K562 (cell line): ENCODE measurements around the gene DYDC1. TPM values are rescaled to one million over a fixed set of nuclear protein-coding genes. Genes with fewer than 3 reads are reported as not detected.

ENCODE experiments used
- ATAC-seq: fragments of 200-7000 bp; cut with Tn5 transposase; 3 replicates; pipeline ENCODE4 v1.9.1; 2020; ENCODE audit warnings: moderate library complexity
- BruUV-seq: library from RNA; stranded (reverse); fragments of 400-500 nt; replicated peaks from 2 replicates; lab custom pipeline; 2021; lab: Mats Ljungman, UMichigan
- CTCF ChIA-PET: fragments of 300-600 bp; formaldehyde crosslinking; extraction: SDS; loops from one replicate; lab custom pipeline; 2021; ENCODE audit warnings: low intra/inter-chr PET ratio; lab: Yijun Ruan, JAX
- POLR2A ChIA-PET: fragments of 300-600, 350-650 bp; sonication (Branson Sonifier 250); formaldehyde crosslinking; extraction: SDS; loops from one replicate; lab custom pipeline; 2021; ENCODE audit warnings: antibody characterized with exemption, inconsistent platforms; lab: Yijun Ruan, JAX
- DNase-seq, 4 experiments: peaks; one replicate each; pipeline versions ENCODE4 v3.0.0 to v3.0.0-alpha.2; 2011 to 2018; ENCODE audit warnings: low spot score in 3 of 4, mixed read lengths in 3 of 4; ENCODE audit errors: extremely low read depth in 1 of 4
- FAIRE-seq: peaks from 2 replicates; lab custom pipeline; 2011; peaks lifted over from hg19 to GRCh38; lab: Jason Lieb, UNC
- H2AFZ ChIP-seq: 2 replicates; pipeline ENCODE4 v1.6.0; 2011; ENCODE audit warnings: low read depth, low read length, control low read depth, inconsistent platforms
- H3K27ac ChIP-seq: fragments of 200-600 bp; 3 replicates; pipeline ENCODE4 v1.8.0; 2011; ENCODE audit warnings: low read depth, mild to moderate bottlenecking, control low read depth, inconsistent platforms, low read length, moderate library complexity, mixed read lengths; ENCODE audit errors: extremely low read depth
- H3K27me3 ChIP-seq, 2 experiments: fragments of 300-600 bp in 1 of 2; 2 replicates in 1 of 2; 3 replicates in 1 of 2; pipeline versions ENCODE4 v1.6.0 to v1.8.0; 2011; ENCODE audit warnings: inconsistent platforms in 2 of 2, low read length in 2 of 2, mild to moderate bottlenecking in 1 of 2, mixed read lengths in 1 of 2, moderate library complexity in 1 of 2; ENCODE audit not compliant: control insufficient read depth in 2 of 2, insufficient read depth in 2 of 2
- H3K36me3 ChIP-seq: fragments of 300-600 bp; 3 replicates; pipeline ENCODE4 v1.8.0; 2011; ENCODE audit warnings: mild to moderate bottlenecking, low read length, inconsistent platforms; ENCODE audit not compliant: control insufficient read depth, insufficient read depth
- H3K4me1 ChIP-seq, 2 experiments: fragments of 200-600 bp in 1 of 2; replicated peaks in 1 of 2; 2 replicates in 1 of 2; 3 replicates in 1 of 2; pipeline versions ENCODE4 v1.5.1 to v1.8.0; 2011; ENCODE audit warnings: inconsistent platforms in 2 of 2, low read length in 2 of 2, mild to moderate bottlenecking in 1 of 2, mixed read lengths in 1 of 2, moderate library complexity in 1 of 2; ENCODE audit not compliant: control insufficient read depth in 2 of 2, insufficient read depth in 2 of 2
- H3K4me2 ChIP-seq: 2 replicates; pipeline ENCODE4 v1.6.1; 2011; ENCODE audit warnings: low read length, control low read depth, inconsistent platforms, mixed read lengths; ENCODE audit not compliant: insufficient read depth
- H3K4me3 ChIP-seq: fragments of 200-600 bp; sonication (generic), shearing (Covaris generic); 2 replicates; pipeline ENCODE4 v1.5.1; 2016; ENCODE audit warnings: control low read depth, inconsistent platforms
- H3K79me2 ChIP-seq: fragments of 200-600 bp; 3 replicates; pipeline ENCODE4 v1.8.0; 2011; ENCODE audit warnings: low read length, inconsistent platforms; ENCODE audit not compliant: control insufficient read depth, insufficient read depth
- H3K9ac ChIP-seq, 2 experiments: 2 replicates each; pipeline versions ENCODE4 v1.6.0 to v1.6.1; 2011; ENCODE audit warnings: low read depth in 2 of 2, low read length in 2 of 2, control low read depth in 1 of 2, inconsistent platforms in 1 of 2, mild to moderate bottlenecking in 1 of 2, mixed read lengths in 1 of 2; ENCODE audit not compliant: insufficient read depth in 1 of 2
- H3K9me1 ChIP-seq: one replicate; pipeline ENCODE4 v1.6.0; 2011; ENCODE audit warnings: inconsistent platforms, mild to moderate bottlenecking, low read length, moderate library complexity; ENCODE audit not compliant: control insufficient read depth, insufficient read depth
- H3K9me3 ChIP-seq: replicated peaks from 2 replicates; pipeline ENCODE4 v1.5.1; 2011; ENCODE audit warnings: low read depth, low read length, inconsistent platforms; ENCODE audit not compliant: control insufficient read depth, insufficient read depth
- H4K20me1 ChIP-seq: replicated peaks from 2 replicates; pipeline ENCODE4 v1.6.1; 2011; ENCODE audit warnings: low read length, inconsistent platforms, mixed read lengths; ENCODE audit not compliant: control insufficient read depth, insufficient read depth
- ARID1B ChIP-seq: fragments of 450-650 bp; IDR thresholded peaks from 2 replicates; pipeline ENCODE4 v1.6.1; 2016; ENCODE audit warnings: antibody characterized with exemption, mild to moderate bottlenecking, inconsistent platforms
- FOSL1 ChIP-seq: fragments of 200-800 bp; sonication (Bioruptor generic); conservative IDR thresholded peaks from 2 replicates; pipeline ENCODE4 v1.6.1; 2016; ENCODE audit warnings: missing genetic modification characterization, missing compliant biosample characterization
- HDAC3 ChIP-seq: fragments of 450-650 bp; IDR thresholded peaks from 2 replicates; pipeline ENCODE4 v1.6.1; 2018; ENCODE audit warnings: borderline replicate concordance, mild to moderate bottlenecking, moderate library complexity; ENCODE audit not compliant: partially characterized antibody
- HDGF ChIP-seq: fragments of 450-650 bp; IDR thresholded peaks from 2 replicates; pipeline ENCODE4 v1.6.1; 2016
- PHF8 ChIP-seq: fragments of 200-600 bp; sonication (generic); IDR thresholded peaks from 2 replicates; pipeline ENCODE4 v1.6.1; 2012; ENCODE audit warnings: mixed run types, mild to moderate bottlenecking, inconsistent platforms, low read length, moderate library complexity, borderline replicate concordance
- PYGO2 ChIP-seq: fragments of 450-650 bp; IDR thresholded peaks from 2 replicates; pipeline ENCODE4 v1.6.1; 2016; ENCODE audit warnings: mild to moderate bottlenecking, missing genetic modification characterization, moderate library complexity, missing compliant biosample characterization
- TEAD2 ChIP-seq: fragments of 450-650 bp; IDR thresholded peaks from 2 replicates; pipeline ENCODE4 v1.6.1; 2016; ENCODE audit warnings: missing genetic modification characterization, control low read depth, missing compliant biosample characterization
- ZNF717 ChIP-seq: fragments of 250-450 bp; sonication (Bioruptor Pico); IDR thresholded peaks from 2 replicates; pipeline ENCODE4 v1.5.0; 2021
- WGBS: fragments of 100-300 bp; shearing (Covaris generic); methylation state at CpG from one replicate; pipeline ENCODE4 v1.1.6; 2016; ENCODE audit warnings: low coverage, mixed read lengths; ENCODE audit not compliant: insufficient coverage; ENCODE audit errors: missing lambda C conversion rate; 5-methylcytosine and 5-hydroxymethylcytosine counted together
- in situ Hi-C: fragments of 300-500 bp; cut with MboI; formaldehyde crosslinking; loops from 4 replicates; pipeline ENCODE4 v1.15.0; 2018; ENCODE audit warnings: inconsistent platforms, mixed read lengths
- intact Hi-C: fragments of 100-400 bp; cut with micrococcal nuclease; formaldehyde crosslinking; loops from 2 replicates; pipeline ENCODE4 v1.14.2; 2022
- polyA plus RNA-seq, 8 experiments: library from polyadenylated mRNA; depleted of rRNA in 4 of 8; stranded (reverse) in 5 of 8; unstranded in 3 of 8; fragments of >200 nt; fragmentation: Nextera tagmentation in 2 of 8; fragmentation: Illumina TruSeq in 1 of 8; extraction: Ambion mirVana in 2 of 8; extraction: Trizol in 1 of 8; gene quantifications; 2 replicates each; pipeline versions ENCODE4 v1.2.1 to v1.2.3, GENCODE V29; 2011 to 2014; ENCODE audit warnings: inconsistent platforms in 1 of 8, missing spikeins in 1 of 8
- total RNA-seq, 7 experiments: library from RNA; depleted of rRNA in 6 of 7; stranded (reverse); fragments of >200 nt in 6 of 7; fragmentation: Illumina TruSeq in 2 of 7; extraction: Trizol in 2 of 7; gene quantifications; 2 replicates each; pipeline versions ENCODE4 v1.2.1 to v1.2.3, GENCODE V29; 2011 to 2021; ENCODE audit warnings: low replicate concordance in 1 of 7
- TF ChIP-seq, protein P1 (sequence below): fragments of 200-800 bp; sonication (Bioruptor generic); IDR thresholded peaks from 2 replicates; pipeline ENCODE4 v1.6.1; 2016; ENCODE audit warnings: missing genetic modification characterization, missing compliant biosample characterization
- TF ChIP-seq, protein P2 (sequence below): sonication (generic); formaldehyde crosslinking; IDR thresholded peaks from 2 replicates; pipeline ENCODE4 v1.9.0; 2022; ENCODE audit warnings: mild to moderate bottlenecking, missing genetic modification reagents
- TF ChIP-seq, protein P3 (sequence below): sonication (generic); formaldehyde crosslinking; IDR thresholded peaks from 2 replicates; pipeline ENCODE4 v1.8.1; 2023; ENCODE audit warnings: mild to moderate bottlenecking, missing genetic modification reagents
- TF ChIP-seq, protein P4 (sequence below): fragments of 250-450 bp; sonication (Bioruptor Pico); IDR thresholded peaks from 2 replicates; pipeline ENCODE4 v1.8.0; 2021; ENCODE audit warnings: borderline replicate concordance, mild to moderate bottlenecking, moderate library complexity; ENCODE audit not compliant: poor library complexity, severe bottlenecking
- TF ChIP-seq, protein P5 (sequence below): fragments of 250-450 bp; sonication (Bioruptor Pico); IDR thresholded peaks from 2 replicates; pipeline ENCODE4 v1.4.0; 2020

The DYDC1 gene
- total and polyA plus RNA-seq, 9 of the 15 experiments (the other 6 are each of a cell fraction or from before 2014, with no cell fraction given): not detected

DNA sequence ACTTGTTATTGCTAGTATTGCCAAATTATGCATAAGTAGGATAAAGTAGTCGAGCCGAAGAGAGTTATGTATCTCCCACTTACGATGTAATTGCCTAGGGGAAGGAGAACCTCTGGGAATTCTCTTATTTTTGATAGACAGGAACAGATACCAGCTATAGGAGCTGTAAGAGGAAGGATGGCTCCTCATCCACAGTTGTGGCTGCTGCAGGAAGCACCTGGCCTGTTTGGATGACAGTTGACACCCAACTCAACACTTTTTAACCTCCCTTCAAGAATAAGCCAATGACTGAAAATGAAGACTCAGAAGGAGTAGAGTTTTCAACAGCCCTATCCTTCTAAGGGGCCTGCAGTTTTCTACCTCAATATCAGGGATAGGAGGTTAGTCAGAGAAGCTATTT lies 6.3 kb downstream of the DYDC1 start:
- DNase-seq: no peak
- no peaks in the 10 kb centered on the region for H3K9me1 ChIP-seq
- H3K79me2 ChIP-seq: no peaks in the 10 kb centered on the region
- H3K36me3 ChIP-seq: no peaks in the 10 kb centered on the region
- no peak overlapping the region for H3K9ac ChIP-seq
- FAIRE-seq: no peak
- H3K4me3 ChIP-seq: no peak overlapping the region
- in situ Hi-C loops: no loop called here
- ChIA-PET CTCF (no interaction called here), POLR2A (interaction anchor here (1.4 kb wide), 1 partner anchor 9 kb away, joined by 9 read pairs; no protein-coding TSS in a partner anchor)
- no peak overlapping the region for H3K4me2 ChIP-seq
- H3K4me1 ChIP-seq: 0 out of 5 replicates have a peak, but pooled peaks cover 0 to 3% of the 10 kb centered on the region in 2 experiments
- H3K27ac ChIP-seq: no peak overlapping the region
- H3K27me3 ChIP-seq: peaks cover 0 to under 1% of the 10 kb centered on the region in 2 experiments; a peak in 2 of 5 replicates
- ATAC-seq: no peak
- intact Hi-C loops: no loop called here
- H2AFZ ChIP-seq: no peak overlapping the region
- no peaks in the 10 kb centered on the region for H3K9me3 ChIP-seq
- no peaks in the 10 kb centered on the region for H4K20me1 ChIP-seq
- 9% methylated on average over 3 of the region's 3 CpGs for WGBS
- no TSS peak for BruUV-seq
- TF ChIP-seq ZNF717 (CRISPR knock-in tag) (no peak), PHF8 (no peak), HDGF (no peak), ARID1B (no peak), PYGO2 (tag) (no peak), HDAC3 (no peak), FOSL1 (tag) (no peak), TEAD2 (tag) (no peak)
- TF ChIP-seq, protein P1, sequence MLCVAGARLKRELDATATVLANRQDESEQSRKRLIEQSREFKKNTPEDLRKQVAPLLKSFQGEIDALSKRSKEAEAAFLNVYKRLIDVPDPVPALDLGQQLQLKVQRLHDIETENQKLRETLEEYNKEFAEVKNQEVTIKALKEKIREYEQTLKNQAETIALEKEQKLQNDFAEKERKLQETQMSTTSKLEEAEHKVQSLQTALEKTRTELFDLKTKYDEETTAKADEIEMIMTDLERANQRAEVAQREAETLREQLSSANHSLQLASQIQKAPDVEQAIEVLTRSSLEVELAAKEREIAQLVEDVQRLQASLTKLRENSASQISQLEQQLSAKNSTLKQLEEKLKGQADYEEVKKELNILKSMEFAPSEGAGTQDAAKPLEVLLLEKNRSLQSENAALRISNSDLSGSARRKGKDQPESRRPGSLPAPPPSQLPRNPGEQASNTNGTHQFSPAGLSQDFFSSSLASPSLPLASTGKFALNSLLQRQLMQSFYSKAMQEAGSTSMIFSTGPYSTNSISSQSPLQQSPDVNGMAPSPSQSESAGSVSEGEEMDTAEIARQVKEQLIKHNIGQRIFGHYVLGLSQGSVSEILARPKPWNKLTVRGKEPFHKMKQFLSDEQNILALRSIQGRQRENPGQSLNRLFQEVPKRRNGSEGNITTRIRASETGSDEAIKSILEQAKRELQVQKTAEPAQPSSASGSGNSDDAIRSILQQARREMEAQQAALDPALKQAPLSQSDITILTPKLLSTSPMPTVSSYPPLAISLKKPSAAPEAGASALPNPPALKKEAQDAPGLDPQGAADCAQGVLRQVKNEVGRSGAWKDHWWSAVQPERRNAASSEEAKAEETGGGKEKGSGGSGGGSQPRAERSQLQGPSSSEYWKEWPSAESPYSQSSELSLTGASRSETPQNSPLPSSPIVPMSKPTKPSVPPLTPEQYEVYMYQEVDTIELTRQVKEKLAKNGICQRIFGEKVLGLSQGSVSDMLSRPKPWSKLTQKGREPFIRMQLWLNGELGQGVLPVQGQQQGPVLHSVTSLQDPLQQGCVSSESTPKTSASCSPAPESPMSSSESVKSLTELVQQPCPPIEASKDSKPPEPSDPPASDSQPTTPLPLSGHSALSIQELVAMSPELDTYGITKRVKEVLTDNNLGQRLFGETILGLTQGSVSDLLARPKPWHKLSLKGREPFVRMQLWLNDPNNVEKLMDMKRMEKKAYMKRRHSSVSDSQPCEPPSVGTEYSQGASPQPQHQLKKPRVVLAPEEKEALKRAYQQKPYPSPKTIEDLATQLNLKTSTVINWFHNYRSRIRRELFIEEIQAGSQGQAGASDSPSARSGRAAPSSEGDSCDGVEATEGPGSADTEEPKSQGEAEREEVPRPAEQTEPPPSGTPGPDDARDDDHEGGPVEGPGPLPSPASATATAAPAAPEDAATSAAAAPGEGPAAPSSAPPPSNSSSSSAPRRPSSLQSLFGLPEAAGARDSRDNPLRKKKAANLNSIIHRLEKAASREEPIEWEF: no peak
- TF ChIP-seq, protein P2, sequence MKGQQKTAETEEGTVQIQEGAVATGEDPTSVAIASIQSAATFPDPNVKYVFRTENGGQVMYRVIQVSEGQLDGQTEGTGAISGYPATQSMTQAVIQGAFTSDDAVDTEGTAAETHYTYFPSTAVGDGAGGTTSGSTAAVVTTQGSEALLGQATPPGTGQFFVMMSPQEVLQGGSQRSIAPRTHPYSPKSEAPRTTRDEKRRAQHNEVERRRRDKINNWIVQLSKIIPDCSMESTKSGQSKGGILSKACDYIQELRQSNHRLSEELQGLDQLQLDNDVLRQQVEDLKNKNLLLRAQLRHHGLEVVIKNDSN (CRISPR knock-in tag): no peak
- TF ChIP-seq, protein P3, sequence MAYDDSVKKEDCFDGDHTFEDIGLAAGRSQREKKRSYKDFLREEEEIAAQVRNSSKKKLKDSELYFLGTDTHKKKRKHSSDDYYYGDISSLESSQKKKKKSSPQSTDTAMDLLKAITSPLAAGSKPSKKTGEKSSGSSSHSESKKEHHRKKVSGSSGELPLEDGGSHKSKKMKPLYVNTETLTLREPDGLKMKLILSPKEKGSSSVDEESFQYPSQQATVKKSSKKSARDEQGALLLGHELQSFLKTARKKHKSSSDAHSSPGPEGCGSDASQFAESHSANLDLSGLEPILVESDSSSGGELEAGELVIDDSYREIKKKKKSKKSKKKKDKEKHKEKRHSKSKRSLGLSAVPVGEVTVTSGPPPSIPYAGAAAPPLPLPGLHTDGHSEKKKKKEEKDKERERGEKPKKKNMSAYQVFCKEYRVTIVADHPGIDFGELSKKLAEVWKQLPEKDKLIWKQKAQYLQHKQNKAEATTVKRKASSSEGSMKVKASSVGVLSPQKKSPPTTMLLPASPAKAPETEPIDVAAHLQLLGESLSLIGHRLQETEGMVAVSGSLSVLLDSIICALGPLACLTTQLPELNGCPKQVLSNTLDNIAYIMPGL (CRISPR knock-in tag): no peak
- TF ChIP-seq, protein P4, sequence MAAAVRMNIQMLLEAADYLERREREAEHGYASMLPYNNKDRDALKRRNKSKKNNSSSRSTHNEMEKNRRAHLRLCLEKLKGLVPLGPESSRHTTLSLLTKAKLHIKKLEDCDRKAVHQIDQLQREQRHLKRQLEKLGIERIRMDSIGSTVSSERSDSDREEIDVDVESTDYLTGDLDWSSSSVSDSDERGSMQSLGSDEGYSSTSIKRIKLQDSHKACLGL: no peak
- TF ChIP-seq, protein P5, sequence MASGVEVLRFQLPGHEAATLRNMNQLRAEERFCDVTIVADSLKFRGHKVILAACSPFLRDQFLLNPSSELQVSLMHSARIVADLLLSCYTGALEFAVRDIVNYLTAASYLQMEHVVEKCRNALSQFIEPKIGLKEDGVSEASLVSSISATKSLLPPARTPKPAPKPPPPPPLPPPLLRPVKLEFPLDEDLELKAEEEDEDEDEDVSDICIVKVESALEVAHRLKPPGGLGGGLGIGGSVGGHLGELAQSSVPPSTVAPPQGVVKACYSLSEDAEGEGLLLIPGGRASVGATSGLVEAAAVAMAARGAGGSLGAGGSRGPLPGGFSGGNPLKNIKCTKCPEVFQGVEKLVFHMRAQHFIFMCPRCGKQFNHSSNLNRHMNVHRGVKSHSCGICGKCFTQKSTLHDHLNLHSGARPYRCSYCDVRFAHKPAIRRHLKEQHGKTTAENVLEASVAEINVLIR: no peak
